Neuron (in vitro differentiated cells): ENCODE results near the gene ROBO1.

Source experiments
- H2AFZ ChIP-seq: one replicate; pipeline ENCODE4 v1.6.1; 2013; ENCODE audit warnings: low read depth, mild to moderate bottlenecking, inconsistent platforms, low read length, moderate library complexity
- H3K27me3 ChIP-seq: one replicate; pipeline ENCODE4 v1.6.1; 2013; ENCODE audit warnings: low read length; ENCODE audit not compliant: insufficient read depth
- H3K36me3 ChIP-seq: one replicate; pipeline ENCODE4 v1.6.1; 2013; ENCODE audit warnings: low read length; ENCODE audit not compliant: insufficient read depth
- H3K4me1 ChIP-seq: one replicate; pipeline ENCODE4 v1.6.1; 2013; ENCODE audit warnings: low read length; ENCODE audit not compliant: insufficient read depth
- H3K4me3 ChIP-seq: 2 replicates; pipeline ENCODE4 v1.5.1; 2013; ENCODE audit warnings: mild to moderate bottlenecking, low read length, moderate library complexity
- H3K9me3 ChIP-seq: one replicate; pipeline ENCODE4 v1.6.1; 2013; ENCODE audit warnings: low read length

The ROBO1 gene

DNA sequence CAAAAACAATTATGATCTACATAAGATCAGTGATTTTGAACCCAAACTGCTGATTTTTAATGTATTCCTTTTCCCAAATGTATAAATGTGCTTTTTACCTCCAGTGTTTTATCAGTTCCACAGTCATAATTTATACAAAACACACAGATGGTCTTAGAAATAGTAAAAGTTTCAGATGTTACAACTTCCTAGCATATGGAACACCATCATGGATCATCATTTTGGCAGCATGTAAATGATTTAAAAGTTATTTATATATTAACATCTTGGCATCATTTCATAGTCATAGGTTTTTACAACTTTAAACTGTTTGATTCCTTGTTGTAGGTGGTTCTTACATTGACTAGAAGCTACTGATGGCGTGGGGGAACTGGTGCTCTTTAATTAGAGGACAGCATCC lies 1025.3 kb downstream of the ROBO1 start:
- no peak overlapping the region for H3K4me3 ChIP-seq
- no peak overlapping the region for H2AFZ ChIP-seq
- H3K27me3 ChIP-seq = no peaks in the 10 kb centered on the region
- H3K9me3 ChIP-seq = no peaks in the 10 kb centered on the region
- H3K36me3 ChIP-seq = no peaks in the 10 kb centered on the region
- H3K4me1 ChIP-seq = no peaks in the 10 kb centered on the region

- H3K36me3 ChIP-seq = no peaks in the 10 kb centered on the region
- H2AFZ ChIP-seq = no peak overlapping the region
- no peaks in the 10 kb centered on the region for H3K9me3 ChIP-seq
- H3K4me3 ChIP-seq = no peak overlapping the region
- H3K27me3 ChIP-seq = no peaks in the 10 kb centered on the region
- H3K4me1 ChIP-seq = no peaks in the 10 kb centered on the region
Measured at GRCh38 chr3:78742041-78742440, 1025.8 kb downstream of the ROBO1 start.

- Histone ChIP-seq H3K9me3 (no peaks in the 10 kb centered on the region), H3K4me1 (no peaks in the 10 kb centered on the region), H3K4me3 (no peak overlapping the region), H2AFZ (no peak overlapping the region), H3K27me3 (no peaks in the 10 kb centered on the region), H3K36me3 (no peaks in the 10 kb centered on the region)
Measured at GRCh38 chr3:78741066-78741645, 1026.6 kb downstream of the ROBO1 start.

GRCh38 chr3:78738833-78739232 lies 1029.0 kb downstream of the ROBO1 start:
- H2AFZ ChIP-seq = no peak overlapping the region
- no peaks in the 10 kb centered on the region for H3K9me3 ChIP-seq
- H3K27me3 ChIP-seq = no peaks in the 10 kb centered on the region
- no peaks in the 10 kb centered on the region for H3K36me3 ChIP-seq
- no peak overlapping the region for H3K4me3 ChIP-seq
- H3K4me1 ChIP-seq = no peaks in the 10 kb centered on the region

DNA sequence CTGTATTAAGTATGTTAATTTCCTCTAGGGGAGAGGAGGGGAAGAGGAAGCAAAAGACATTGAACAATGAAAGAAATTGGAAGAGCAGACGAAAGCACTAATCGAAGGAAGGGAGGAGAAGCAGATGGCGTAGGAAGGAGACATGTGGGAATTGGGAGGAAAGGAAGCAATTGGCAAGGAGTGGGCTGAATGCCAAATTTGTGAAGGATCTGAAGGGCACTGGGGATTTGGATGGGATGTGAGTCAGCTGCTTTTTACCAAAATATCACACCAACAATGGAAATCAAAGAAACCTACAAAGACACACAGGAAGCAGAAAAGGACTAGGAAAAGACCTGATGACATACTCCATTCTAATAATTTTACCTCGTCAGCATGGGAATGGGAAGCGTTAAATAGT lies 1029.8 kb downstream of the ROBO1 start:
- Histone ChIP-seq H2AFZ (no peak overlapping the region), H3K9me3 (no peaks in the 10 kb centered on the region), H3K36me3 (no peaks in the 10 kb centered on the region), H3K4me3 (no peak overlapping the region), H3K27me3 (no peaks in the 10 kb centered on the region), H3K4me1 (no peaks in the 10 kb centered on the region)

- no peak overlapping the region for H2AFZ ChIP-seq
Measured at GRCh38 chr3:78736863-78737262, 1030.9 kb downstream of the ROBO1 start.

GRCh38 chr3:78734048-78734637 lies 1033.7 kb downstream of the ROBO1 start:
- Histone ChIP-seq H3K36me3 (no peaks in the 10 kb centered on the region), H3K4me3 (no peak overlapping the region), H3K4me1 (peaks cover 4% of the 10 kb centered on the region), H3K9me3 (no peaks in the 10 kb centered on the region), H3K27me3 (no peaks in the 10 kb centered on the region), H2AFZ (no peak overlapping the region)

More at GRCh38 chr3:78736863-78737262, 1030.9 kb downstream of the ROBO1 start:
- H3K4me3 ChIP-seq = no peak overlapping the region
- no peaks in the 10 kb centered on the region for H3K9me3 ChIP-seq
- no peaks in the 10 kb centered on the region for H3K36me3 ChIP-seq
- peaks cover 4% of the 10 kb centered on the region for H3K4me1 ChIP-seq
- H3K27me3 ChIP-seq = no peaks in the 10 kb centered on the region

DNA sequence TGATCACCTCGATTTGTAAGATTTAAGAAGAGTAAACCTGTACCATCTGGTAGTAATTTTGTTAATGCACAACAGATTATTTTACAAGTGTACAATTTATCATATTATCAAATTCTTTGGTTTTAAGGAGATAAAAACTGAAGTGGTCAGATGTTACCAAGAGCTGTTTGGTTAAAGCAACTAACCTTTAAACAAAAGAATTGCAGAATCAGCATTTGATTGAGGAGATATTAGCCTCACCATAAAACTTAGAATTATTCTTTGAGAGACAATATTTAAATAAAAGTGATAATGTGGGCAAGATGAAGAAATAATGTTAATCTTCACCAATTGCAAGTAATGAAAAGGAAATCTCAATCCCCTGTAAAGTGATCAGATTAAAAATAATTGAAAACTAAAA lies 1034.9 kb downstream of the ROBO1 start:
- no peaks in the 10 kb centered on the region for H3K27me3 ChIP-seq
- H2AFZ ChIP-seq = no peak overlapping the region
- no peaks in the 10 kb centered on the region for H3K36me3 ChIP-seq
- H3K4me1 ChIP-seq = peaks cover 13% of the 10 kb centered on the region
- no peak overlapping the region for H3K4me3 ChIP-seq
- H3K9me3 ChIP-seq = no peaks in the 10 kb centered on the region

GRCh38 chr3:78732471-78732870 lies 1035.3 kb downstream of the ROBO1 start:
- no peak overlapping the region for H3K4me3 ChIP-seq
- peaks cover 13% of the 10 kb centered on the region for H3K4me1 ChIP-seq
- H3K27me3 ChIP-seq = no peaks in the 10 kb centered on the region
- no peak overlapping the region for H2AFZ ChIP-seq
- no peaks in the 10 kb centered on the region for H3K9me3 ChIP-seq
- H3K36me3 ChIP-seq = no peaks in the 10 kb centered on the region

DNA sequence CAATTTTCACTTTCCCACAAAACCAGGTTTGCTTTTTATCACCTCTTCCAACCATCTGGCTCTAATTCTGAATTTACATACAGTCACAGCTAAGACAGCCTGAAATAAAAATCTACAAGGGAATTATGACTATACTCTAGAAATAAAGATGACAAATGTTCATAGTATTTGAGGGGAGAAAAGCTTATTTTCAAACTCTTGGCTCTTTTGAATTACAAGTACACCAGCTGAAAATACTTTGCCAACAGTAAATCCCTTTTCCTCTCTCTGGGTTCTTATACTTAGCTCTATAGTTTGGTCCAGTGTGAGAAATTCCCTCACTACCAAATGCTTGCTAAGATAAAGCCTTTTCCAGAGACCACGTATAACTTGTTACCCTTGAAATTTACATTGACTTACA lies 1037.9 kb downstream of the ROBO1 start:
- Histone ChIP-seq H3K9me3 (no peaks in the 10 kb centered on the region), H3K27me3 (no peaks in the 10 kb centered on the region), H2AFZ (no peak overlapping the region), H3K4me1 (peaks cover 27% of the 10 kb centered on the region), H3K4me3 (no peak overlapping the region), H3K36me3 (no peaks in the 10 kb centered on the region)

DNA sequence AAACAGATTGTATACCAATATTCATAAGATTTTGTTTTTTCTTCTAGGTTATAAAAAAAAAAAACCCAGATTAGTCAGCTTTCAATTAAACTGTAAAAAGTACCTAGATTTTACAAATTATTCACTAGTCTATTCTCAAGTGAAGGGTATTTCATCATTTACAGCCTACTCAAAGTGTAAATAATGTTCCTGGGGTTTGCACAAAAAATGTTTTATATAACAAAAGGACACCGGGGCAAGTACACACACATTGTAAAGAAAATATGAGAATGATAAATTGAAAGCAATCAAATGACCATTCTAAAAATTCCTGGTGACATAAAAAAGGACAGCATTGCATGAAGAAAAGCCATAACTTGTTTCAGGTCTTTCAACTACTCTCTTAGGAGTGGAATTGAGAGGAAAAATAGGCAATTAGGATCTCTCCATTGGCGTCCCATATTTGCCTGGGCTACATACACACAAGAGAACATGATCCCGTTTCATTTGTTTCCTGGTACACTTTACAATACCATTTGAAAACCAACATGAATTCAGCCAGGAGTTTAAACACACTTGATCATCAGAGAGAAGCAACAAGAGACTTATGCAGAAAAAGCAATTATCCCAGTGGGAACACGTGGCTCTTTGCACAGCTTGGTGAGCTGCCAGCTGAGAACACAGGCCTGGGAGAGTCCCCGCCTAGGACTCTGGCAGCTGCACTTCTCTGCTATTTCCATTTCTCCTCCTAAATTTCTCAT lies 1039.2 kb downstream of the ROBO1 start:
- Histone ChIP-seq H3K36me3 (no peaks in the 10 kb centered on the region), H3K27me3 (no peaks in the 10 kb centered on the region), H2AFZ (peak overlapping the region; percentile 14), H3K4me1 (peaks cover 33% of the 10 kb centered on the region), H3K4me3 (no peak overlapping the region), H3K9me3 (no peaks in the 10 kb centered on the region)

DNA sequence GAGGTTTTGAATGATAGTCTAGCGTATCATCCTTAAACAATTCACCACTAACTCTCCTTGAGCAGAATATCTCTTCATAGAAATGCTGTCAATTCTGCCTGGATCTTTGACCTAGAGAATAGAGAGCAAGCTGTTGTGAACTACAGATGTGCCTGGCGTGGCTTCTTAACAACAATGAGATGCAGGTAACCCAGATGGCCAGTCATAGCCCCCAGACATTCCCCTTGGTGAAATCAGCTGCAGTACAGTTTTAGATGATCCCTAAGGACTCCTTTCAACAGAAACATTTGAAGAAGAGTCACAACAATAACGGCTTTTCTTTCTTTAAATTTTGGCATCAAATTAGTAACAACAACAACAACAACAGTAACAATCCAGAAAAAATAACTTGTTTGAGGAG lies 1041.3 kb downstream of the ROBO1 start:
- Histone ChIP-seq H3K4me3 (no peak overlapping the region), H3K4me1 (peaks cover 34% of the 10 kb centered on the region), H3K27me3 (no peaks in the 10 kb centered on the region), H3K9me3 (no peaks in the 10 kb centered on the region), H3K36me3 (no peaks in the 10 kb centered on the region), H2AFZ (no peak overlapping the region)

DNA sequence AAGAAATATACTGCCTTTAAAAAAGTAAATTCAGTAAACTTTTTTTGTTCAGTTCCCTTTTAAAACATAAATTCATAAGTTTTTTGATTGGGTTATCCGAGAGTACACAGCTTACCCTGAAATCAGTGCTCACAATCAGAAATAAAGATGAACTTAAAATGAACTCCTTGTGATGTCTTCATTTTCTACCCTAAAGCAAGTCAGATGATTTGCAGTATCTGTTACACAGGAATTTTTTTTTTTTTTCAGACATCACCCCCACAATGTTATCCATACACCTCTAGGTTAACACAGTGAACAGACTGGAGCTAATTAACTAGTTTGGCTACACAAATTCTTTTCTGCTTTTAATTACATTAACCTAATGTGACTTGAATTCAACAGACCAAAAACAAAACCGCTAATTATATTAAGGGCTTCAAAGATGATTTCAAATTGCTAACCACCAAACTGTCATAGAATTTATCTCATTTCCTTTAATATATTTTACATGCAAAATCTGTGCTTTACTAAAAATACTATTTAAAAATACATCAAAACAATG lies 1042.0 kb downstream of the ROBO1 start:
- Histone ChIP-seq H3K9me3 (no peaks in the 10 kb centered on the region), H3K27me3 (no peaks in the 10 kb centered on the region), H3K4me1 (peaks cover 34% of the 10 kb centered on the region)

More for the DNA sequence above, 1042.0 kb downstream of the ROBO1 start:
- Histone ChIP-seq H3K4me3 (no peak overlapping the region), H3K36me3 (no peaks in the 10 kb centered on the region), H2AFZ (no peak overlapping the region)
